Measurements from ENCODE around the gene ZSCAN31. TPM values are rescaled to one million over a fixed set of nuclear protein-coding genes. Genes with fewer than 3 reads are reported as not detected.

ZSCAN31 gene
- total and polyA plus RNA-seq, 9 of the 15 experiments (the other 6 are each of a cell fraction or from before 2014, with no cell fraction given), result 3.9 to 12.1 (median 7.0) TPM

DNA sequence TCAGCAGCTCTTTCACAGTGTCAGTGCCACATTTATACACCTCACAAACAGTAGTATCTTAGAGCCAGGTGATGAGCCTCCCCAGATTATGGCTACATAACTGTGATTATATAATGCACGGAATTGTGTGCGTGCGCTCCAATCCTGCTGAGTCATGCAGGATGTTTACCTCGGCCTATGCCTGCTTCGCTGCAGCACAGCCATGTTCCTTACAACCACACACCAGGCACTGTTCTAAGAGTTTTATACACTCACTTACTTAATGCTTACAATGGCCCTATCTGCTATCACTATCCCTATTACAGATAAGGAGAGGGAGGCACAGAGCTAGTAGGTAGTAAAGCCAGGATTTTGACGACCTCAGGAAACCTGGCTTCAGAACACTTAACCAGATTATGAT lies 21.1 kb upstream of the ZSCAN31 start (continued):
- TF ChIP-seq, protein P1, sequence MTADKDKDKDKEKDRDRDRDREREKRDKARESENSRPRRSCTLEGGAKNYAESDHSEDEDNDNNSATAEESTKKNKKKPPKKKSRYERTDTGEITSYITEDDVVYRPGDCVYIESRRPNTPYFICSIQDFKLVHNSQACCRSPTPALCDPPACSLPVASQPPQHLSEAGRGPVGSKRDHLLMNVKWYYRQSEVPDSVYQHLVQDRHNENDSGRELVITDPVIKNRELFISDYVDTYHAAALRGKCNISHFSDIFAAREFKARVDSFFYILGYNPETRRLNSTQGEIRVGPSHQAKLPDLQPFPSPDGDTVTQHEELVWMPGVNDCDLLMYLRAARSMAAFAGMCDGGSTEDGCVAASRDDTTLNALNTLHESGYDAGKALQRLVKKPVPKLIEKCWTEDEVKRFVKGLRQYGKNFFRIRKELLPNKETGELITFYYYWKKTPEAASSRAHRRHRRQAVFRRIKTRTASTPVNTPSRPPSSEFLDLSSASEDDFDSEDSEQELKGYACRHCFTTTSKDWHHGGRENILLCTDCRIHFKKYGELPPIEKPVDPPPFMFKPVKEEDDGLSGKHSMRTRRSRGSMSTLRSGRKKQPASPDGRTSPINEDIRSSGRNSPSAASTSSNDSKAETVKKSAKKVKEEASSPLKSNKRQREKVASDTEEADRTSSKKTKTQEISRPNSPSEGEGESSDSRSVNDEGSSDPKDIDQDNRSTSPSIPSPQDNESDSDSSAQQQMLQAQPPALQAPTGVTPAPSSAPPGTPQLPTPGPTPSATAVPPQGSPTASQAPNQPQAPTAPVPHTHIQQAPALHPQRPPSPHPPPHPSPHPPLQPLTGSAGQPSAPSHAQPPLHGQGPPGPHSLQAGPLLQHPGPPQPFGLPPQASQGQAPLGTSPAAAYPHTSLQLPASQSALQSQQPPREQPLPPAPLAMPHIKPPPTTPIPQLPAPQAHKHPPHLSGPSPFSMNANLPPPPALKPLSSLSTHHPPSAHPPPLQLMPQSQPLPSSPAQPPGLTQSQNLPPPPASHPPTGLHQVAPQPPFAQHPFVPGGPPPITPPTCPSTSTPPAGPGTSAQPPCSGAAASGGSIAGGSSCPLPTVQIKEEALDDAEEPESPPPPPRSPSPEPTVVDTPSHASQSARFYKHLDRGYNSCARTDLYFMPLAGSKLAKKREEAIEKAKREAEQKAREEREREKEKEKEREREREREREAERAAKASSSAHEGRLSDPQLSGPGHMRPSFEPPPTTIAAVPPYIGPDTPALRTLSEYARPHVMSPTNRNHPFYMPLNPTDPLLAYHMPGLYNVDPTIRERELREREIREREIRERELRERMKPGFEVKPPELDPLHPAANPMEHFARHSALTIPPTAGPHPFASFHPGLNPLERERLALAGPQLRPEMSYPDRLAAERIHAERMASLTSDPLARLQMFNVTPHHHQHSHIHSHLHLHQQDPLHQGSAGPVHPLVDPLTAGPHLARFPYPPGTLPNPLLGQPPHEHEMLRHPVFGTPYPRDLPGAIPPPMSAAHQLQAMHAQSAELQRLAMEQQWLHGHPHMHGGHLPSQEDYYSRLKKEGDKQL (CRISPR knock-in tag; IDR thresholded peaks at IDR 0.05; ENCODE audit: borderline replicate concordance), result no peak
- TF ChIP-seq ZNF57 (CRISPR knock-in tag; IDR thresholded peaks at IDR 0.05) (no peak), MYC (IDR thresholded peaks at IDR 0.05; ENCODE audit: low read depth, low read length) (no peak), MYC (CRISPR knock-in tag; IDR thresholded peaks at IDR 0.05; ENCODE audit: borderline replicate concordance, low read depth) (no peak)
- TF ChIP-seq, protein P2, sequence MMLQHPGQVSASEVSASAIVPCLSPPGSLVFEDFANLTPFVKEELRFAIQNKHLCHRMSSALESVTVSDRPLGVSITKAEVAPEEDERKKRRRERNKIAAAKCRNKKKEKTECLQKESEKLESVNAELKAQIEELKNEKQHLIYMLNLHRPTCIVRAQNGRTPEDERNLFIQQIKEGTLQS (IDR thresholded peaks at IDR 0.05), result peak; percentile 44
- TF ChIP-seq, protein P2 (CRISPR knock-in tag; conservative IDR thresholded peaks at IDR 0.05), result no peak
- TF ChIP-seq, protein P3, sequence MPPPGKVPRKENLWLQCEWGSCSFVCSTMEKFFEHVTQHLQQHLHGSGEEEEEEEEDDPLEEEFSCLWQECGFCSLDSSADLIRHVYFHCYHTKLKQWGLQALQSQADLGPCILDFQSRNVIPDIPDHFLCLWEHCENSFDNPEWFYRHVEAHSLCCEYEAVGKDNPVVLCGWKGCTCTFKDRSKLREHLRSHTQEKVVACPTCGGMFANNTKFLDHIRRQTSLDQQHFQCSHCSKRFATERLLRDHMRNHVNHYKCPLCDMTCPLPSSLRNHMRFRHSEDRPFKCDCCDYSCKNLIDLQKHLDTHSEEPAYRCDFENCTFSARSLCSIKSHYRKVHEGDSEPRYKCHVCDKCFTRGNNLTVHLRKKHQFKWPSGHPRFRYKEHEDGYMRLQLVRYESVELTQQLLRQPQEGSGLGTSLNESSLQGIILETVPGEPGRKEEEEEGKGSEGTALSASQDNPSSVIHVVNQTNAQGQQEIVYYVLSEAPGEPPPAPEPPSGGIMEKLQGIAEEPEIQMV (tag; conservative IDR thresholded peaks at IDR 0.05; ENCODE audit: low read depth), result peak; percentile 57; the same call in 1 of the 2 replicates
- TF ChIP-seq, protein P4, sequence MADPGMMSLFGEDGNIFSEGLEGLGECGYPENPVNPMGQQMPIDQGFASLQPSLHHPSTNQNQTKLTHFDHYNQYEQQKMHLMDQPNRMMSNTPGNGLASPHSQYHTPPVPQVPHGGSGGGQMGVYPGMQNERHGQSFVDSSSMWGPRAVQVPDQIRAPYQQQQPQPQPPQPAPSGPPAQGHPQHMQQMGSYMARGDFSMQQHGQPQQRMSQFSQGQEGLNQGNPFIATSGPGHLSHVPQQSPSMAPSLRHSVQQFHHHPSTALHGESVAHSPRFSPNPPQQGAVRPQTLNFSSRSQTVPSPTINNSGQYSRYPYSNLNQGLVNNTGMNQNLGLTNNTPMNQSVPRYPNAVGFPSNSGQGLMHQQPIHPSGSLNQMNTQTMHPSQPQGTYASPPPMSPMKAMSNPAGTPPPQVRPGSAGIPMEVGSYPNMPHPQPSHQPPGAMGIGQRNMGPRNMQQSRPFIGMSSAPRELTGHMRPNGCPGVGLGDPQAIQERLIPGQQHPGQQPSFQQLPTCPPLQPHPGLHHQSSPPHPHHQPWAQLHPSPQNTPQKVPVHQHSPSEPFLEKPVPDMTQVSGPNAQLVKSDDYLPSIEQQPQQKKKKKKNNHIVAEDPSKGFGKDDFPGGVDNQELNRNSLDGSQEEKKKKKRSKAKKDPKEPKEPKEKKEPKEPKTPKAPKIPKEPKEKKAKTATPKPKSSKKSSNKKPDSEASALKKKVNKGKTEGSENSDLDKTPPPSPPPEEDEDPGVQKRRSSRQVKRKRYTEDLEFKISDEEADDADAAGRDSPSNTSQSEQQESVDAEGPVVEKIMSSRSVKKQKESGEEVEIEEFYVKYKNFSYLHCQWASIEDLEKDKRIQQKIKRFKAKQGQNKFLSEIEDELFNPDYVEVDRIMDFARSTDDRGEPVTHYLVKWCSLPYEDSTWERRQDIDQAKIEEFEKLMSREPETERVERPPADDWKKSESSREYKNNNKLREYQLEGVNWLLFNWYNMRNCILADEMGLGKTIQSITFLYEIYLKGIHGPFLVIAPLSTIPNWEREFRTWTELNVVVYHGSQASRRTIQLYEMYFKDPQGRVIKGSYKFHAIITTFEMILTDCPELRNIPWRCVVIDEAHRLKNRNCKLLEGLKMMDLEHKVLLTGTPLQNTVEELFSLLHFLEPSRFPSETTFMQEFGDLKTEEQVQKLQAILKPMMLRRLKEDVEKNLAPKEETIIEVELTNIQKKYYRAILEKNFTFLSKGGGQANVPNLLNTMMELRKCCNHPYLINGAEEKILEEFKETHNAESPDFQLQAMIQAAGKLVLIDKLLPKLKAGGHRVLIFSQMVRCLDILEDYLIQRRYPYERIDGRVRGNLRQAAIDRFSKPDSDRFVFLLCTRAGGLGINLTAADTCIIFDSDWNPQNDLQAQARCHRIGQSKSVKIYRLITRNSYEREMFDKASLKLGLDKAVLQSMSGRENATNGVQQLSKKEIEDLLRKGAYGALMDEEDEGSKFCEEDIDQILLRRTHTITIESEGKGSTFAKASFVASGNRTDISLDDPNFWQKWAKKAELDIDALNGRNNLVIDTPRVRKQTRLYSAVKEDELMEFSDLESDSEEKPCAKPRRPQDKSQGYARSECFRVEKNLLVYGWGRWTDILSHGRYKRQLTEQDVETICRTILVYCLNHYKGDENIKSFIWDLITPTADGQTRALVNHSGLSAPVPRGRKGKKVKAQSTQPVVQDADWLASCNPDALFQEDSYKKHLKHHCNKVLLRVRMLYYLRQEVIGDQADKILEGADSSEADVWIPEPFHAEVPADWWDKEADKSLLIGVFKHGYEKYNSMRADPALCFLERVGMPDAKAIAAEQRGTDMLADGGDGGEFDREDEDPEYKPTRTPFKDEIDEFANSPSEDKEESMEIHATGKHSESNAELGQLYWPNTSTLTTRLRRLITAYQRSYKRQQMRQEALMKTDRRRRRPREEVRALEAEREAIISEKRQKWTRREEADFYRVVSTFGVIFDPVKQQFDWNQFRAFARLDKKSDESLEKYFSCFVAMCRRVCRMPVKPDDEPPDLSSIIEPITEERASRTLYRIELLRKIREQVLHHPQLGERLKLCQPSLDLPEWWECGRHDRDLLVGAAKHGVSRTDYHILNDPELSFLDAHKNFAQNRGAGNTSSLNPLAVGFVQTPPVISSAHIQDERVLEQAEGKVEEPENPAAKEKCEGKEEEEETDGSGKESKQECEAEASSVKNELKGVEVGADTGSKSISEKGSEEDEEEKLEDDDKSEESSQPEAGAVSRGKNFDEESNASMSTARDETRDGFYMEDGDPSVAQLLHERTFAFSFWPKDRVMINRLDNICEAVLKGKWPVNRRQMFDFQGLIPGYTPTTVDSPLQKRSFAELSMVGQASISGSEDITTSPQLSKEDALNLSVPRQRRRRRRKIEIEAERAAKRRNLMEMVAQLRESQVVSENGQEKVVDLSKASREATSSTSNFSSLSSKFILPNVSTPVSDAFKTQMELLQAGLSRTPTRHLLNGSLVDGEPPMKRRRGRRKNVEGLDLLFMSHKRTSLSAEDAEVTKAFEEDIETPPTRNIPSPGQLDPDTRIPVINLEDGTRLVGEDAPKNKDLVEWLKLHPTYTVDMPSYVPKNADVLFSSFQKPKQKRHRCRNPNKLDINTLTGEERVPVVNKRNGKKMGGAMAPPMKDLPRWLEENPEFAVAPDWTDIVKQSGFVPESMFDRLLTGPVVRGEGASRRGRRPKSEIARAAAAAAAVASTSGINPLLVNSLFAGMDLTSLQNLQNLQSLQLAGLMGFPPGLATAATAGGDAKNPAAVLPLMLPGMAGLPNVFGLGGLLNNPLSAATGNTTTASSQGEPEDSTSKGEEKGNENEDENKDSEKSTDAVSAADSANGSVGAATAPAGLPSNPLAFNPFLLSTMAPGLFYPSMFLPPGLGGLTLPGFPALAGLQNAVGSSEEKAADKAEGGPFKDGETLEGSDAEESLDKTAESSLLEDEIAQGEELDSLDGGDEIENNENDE (IDR thresholded peaks at IDR 0.05; ENCODE audit: low read depth, low read length), result no peak

Measured in K562 (cell line).